NCI-H146 (cell line): ENCODE measurements around the gene ACOXL.

Source experiments
- DNase-seq: peaks from one replicate; lab custom pipeline; 2025; lab: John Stamatoyannopoulos, UW

Gene ACOXL

DNA sequence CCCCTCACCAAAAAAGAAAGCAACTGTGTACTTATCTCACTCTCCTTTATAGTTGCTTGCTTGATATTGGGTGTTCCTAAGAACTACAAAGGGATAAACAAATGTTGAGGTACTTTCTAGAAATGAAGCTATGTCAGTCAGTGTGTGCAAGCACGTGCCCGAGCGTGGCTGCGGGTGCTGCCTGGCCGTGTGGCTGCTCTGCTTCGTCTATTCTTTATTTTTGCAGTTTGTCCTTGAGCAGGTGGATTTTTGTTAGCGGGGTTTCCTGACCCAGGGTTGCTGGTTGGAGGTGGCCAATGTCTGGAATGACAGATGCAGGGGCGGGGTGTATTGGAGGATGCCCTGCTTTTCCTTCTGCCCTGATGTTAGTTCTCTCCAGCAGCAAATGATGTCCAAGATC, 62.6 kb downstream of the ACOXL start:
- DNase-seq = no peak

DNA sequence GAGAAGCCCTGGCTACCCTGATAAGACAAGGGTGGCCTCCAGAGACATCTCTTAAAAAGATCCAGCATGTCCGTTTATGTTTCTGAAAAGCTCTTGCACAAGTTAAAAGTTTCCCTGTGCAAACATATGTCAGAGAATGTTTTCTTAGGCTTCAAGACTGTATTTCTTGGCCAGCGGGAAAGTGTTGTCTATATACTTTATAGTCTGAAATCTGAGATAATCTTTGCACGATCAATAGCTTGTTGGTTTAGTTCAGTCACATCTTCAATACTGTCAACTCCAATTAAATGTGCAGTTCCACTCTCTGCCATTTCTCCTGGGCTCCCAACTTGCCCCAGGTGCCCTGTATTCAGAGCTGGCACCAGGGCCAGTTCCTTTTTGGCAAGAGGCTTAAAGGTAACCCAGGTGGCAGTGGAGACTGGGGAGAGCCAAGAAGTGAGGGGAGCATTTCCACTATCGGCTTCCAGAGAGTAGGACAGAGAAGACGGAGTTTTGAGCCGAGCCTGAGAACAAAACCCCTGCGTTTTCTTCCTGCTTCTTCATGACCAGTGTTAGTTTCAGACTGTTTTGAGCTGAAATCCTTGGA, 64.4 kb downstream of the ACOXL start:
- no peak for DNase-seq

DNA sequence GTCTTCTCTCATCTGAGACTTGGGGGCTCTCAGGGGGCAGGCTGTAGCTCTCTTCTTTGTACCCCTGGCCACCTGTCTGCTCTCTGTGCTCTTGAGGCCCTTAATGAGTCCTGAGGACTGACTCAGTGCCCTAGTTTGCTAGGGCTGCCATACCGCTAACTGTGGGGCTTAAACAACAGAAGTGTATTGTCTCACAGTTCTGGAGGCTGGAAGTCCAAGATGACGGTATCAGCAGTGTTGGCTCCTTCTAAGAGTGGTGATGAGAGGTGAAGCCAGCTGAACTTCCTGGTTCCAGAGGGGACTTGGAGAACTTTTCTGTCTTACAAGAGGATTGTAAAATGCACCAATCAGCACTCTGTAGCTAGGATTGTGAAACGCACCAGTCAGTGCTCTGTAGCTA, 67.0 kb downstream of the ACOXL start:
- no peak for DNase-seq

DNA sequence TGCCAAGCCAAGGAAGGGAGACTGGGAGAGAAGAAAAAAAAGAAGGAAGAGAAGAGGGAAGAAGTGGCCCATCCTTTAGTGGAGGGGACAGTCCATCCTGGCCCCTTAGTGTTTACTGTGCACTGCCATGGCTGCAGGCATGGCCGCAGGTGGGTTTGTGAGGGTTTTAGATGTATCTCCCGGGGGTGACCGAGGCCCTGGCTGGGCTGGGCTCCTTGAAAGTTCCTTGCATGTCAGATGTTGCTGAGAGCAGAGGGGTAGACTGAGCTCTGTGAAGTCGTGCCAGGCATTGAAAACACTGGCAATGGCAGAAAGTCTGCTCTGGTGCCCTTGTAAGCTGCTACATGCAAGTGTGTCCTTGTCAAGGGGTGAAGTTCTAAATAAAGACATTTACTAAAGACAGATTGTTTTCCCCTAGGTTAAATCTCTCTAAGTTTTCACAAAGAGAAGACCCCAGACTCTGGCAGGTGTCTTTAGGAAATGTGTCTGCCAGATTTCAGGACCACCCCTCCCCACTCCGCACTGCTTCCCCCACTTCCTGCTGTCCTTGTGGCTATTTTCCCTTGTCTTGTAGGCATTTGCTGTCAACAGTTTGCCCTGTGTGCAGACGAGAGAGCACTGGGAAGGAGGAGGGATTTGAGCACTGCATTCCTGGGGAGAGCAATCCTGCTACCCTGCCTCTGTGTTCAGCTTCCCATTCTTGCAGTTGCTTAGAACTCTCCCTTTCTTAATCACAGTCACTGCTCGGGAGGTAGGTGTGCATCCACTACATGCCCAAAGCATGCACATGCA, 68.4 kb downstream of the ACOXL start:
- DNase-seq = no peak

DNA sequence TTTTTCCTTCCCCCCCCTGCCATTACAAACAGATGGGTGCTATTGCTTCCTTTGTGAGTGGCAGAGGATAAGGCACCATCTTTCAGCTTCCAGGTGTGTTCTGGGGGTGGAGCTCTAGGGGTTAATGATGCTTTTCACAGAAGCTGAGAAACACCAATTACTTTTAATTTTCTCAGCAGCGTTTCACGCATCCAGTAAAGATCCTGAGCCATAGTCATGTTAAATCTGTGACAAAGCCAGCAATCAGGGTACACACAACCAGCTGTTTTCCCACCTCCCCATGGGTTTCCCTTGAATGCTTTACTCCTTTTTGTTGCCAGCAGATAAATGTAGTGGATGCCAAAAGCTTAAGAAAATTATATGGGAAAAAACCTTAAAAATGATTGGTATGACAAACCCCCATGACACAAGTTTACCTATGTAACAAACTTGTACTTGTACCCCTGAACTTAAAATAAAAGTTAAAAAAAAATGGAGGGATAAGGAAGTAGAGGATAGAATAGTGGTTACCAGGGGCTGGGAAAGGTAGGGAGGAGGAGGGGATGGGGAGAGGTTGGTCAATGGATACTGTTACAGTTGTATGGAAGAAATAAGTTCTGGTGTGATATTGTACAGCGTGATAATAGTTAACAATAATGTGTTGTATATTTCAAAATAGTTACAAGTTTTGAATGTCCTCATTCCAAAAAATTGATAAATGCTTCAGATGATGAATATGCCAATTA, 70.0 kb downstream of the ACOXL start:
- peak; percentile 16 for DNase-seq

DNA sequence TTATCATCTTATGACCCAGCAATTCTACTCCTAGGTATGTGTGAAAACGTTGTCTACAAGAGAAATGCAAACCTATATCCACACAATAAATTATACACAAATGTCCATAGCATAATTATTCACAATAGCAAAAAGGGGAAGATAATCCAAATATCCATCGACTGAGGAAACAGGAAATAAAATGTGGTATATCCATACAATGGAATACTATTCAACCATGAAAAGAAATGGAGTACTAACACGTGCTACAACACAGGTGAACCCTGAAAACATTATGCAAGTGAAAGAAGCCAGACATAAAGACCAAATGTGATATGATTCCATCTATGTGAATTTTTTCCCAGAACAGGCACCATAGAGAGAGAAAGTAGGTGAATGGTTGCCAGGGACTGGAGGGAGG, 72.1 kb downstream of the ACOXL start:
- no peak for DNase-seq

DNA sequence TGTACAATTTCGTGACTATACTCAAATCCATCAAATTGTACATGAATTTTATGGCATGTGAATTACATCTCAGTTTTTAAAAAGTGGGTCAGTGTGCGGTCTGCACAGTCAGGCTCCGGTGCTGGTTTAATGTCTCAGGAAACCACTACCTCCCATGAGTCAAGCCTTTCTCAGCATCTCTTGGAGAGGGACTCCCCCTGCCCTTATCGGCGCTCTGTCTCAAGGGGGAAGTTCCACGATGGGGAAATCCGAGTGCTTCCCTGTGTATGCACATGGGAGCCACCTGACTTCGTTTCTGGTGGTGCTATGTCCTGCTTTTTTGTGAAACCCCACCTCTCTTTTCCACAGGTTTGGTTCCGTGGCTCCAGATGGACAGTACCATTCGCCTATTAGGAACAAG, 72.5 kb downstream of the ACOXL start:
- no peak for DNase-seq

DNA sequence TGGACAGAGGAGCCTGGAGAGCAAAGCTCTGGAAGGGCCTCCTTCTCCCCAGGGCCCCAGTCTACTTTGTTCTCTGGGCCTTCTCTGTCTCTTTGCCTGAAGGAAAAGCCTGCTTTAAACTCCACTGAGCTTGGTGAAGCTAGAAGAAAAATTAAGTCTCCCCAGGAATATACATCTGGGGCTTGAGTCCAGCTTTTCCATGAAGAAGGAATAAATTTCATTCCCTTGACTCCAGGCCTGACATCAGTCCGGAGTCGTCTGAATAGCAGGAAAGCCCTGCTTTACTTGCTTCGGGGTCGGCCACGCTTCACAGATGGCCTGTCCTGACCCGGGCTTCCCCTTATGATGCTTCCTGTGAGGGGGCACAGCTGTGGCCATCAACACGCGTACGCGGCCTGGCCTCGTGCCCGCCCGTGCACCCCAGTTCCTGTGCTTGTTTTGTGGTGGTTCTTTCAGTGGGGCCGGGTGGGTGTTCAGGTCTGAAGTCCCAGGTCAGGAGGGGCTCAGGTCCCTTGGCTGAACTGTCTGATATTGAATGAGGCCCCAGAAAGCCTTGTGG, 73.6 kb downstream of the ACOXL start:
- no peak for DNase-seq

DNA sequence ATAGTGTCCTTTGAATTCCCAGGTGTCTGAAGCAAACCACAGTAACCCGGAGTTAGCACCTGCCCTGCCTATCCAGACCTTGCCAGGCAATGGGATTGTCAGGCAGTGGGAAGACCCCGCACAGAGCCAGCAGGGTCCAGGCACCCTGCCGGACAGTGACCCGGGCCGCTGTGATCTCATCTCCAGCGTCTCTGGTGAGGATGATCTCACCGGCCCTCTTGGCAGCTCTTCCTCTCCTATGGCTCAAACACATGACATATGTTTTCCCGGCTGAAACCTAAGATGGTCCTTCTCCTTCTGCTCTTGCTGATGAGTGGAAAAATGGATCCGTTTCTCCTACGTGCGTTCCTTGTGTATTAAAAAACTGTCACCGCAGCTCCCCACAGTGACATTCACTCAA, 75.1 kb downstream of the ACOXL start:
- DNase-seq = no peak

DNA sequence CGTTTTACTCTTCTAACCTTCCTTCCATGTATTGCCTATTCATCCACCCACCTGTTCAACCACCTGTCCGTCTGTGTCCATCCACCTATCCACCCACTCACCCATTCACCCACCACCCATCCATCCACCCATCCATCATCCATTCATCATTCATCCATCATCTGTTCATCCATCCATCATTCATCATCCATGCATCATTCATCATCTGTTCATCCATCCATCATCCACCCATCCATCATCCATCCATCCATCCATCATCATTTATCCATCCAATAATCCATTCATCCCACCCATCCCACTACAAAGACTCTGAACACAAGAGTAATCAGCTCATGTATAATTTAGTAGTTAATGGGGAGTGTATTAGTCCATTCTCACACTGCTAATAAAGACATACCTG, 78.0 kb downstream of the ACOXL start:
- DNase-seq = no peak

DNA sequence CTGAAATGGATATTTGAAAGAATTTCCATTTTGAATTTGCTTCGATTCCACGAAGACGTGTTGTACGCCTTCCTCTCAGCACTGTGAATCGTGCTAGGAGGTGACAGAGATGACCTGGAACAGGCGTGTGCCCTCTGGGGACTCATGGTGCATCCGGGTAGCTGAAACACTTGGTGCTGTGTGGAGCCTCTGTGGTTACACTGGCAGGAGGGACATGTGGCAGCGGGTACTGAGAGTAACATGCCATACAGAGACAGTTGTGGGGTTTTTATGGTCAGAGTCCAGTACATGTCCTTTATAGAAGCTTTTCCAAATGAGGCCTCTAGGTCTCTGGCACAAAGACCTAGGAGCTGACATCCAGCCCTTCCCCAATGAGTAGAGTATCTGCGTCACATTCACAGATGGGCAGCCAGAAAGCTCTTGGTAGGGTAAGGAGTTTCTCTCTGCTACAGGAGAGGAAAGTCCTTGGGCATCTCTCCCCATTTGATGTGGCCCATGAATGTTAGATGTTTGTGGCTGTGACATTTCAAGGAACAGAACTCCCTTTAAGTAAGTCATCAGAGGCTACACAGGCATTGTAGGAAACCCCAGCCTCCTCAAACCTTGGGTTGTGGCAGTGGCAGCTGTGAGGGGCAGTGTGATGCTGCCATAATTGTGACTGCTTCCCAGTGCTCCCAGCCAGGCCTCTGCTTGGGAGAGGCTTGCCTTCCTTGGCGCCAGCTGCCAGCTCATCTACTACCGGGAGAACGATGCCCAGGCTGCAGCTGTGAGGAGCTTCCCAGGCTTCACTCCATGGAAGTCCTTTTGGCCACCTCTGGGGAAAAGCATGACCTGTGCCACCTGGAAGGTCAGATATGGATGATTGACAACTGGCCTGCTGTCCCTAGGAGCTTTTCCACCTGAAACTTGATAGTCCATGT, 80.6 kb downstream of the ACOXL start:
- DNase-seq = no peak

DNA sequence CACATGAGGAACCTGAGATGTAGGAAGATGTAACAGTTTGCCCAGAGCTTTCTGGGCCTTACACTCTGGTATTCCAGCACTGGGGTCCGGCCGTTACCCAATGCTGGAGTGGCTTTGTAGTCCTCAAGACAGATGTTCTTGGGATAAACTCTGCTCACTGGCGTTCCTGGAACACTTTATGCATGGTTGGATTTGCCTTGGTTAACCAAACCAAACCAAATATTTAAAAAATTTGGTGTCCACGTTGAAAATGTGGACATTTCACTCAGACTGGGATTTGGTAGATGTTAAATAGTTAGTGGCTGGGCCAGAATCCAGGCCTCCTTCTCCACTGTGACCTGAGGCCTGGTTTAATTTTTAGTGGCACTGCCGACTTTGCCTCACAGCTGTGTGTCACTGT, 81.5 kb downstream of the ACOXL start:
- no peak for DNase-seq

DNA sequence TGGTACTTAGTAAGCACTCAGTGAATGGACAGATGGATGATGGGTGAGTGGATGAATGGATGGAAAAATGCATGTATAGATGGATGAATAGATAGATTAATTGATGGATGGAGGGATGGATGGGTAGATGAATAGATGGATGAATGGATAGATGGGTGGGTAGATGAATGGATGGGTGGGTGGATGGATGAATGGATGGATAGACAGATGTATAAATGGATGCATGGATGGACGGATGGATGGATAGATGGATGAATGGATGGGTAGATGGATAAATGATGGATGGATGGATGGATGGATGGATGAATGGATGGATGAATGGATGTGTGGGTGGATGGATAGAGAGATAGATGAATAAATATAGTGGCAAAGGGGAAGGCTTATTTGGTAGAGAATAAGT, 83.6 kb downstream of the ACOXL start:
- DNase-seq = no peak

DNA sequence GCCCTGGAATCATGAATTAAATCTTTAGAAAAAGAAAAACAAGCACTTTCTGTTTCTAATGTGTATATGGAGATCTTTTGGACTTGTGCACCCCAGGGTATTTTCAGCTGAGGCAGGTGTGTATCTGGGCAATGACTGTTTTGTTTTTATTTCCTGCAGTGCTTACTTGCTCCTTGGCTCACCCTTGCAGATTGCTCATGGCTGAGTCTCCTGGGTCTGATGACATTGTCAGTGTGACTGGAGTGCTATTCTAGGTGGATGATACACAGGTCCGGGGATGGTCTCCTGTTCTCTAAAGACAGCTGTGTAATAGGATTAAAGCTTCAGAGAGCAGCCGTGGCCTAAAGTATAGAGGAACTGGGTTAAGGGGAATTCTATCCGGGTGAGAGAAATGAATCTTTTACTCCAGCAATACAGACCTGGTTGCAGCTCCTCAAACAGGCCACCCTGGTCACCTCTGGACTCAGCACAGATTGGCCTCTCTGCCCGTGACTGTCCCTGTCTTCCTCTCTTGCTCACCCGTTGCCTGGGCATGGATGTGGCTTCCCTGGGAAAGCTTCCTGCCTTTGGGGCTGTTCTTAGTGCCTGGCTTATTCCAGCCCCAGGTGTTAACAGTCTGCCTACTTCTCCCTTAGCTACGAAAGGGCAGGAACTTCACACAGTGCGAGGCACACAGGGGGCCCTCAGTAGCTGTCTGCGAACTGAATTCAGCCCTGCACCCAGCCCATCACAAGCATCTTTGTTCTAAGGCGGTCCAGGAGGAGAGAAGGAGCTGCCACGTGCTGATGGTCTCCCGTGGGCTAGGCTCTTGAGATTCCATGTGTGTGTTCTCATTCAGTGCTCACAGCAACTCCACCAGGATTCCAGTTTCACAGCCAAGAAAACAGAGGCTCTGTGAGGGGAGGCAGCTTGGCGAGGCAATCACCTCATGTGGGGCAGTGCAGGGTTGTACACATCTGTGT, 84.3 kb downstream of the ACOXL start:
- no peak for DNase-seq

DNA sequence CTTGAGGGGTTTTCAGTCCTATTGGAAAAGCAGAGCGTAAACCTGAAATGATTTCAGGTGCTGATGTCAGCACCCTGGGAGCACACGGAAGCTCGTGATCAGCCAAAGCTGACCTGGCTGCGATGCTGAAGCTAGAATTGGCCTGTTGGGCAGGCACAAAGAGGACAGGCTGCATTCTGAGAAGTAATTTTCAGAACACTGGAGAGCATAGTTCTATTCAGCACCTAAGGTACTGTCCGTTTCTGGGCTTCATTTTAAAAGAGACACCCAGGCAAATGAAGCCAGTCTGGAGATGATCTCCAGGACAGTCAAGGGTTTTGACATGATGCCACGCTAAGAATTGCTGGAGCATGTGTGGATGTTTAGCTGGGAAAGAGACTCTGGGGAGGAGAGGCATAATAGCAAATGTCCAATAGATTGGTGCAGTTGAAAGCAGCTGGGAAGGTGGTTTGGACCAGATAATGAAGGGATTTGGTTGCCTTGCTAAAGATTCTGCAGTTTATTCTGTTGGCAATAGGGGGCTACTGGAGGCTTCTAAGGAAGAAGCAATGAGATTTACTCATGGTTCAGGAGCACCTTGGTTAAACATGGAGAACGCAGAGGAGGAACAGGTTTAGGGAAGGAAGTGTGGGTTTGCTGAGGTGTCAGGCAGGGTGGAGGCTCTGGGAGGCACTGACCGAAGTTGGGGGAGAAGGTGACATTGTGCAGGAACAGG, 86.6 kb downstream of the ACOXL start:
- no peak for DNase-seq

DNA sequence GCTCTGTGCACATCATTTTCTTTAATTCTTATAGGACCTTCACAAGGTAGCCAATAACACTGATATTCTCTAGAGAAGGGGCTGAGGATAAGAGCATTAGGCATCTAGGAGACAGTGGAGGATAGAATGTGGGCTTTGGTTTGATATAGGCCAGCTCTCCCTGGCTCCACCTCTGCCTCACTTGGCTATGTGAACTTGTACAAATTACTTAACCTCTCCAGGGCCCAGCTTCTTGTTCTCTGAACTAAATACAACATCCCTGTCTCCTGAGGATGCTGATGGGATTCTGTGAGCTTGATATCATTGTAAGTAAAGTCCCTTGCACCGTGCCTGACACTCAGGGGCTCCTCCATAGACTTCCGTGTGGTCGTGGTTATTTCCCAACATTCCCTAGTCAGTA, 87.3 kb downstream of the ACOXL start:
- DNase-seq = no peak

DNA sequence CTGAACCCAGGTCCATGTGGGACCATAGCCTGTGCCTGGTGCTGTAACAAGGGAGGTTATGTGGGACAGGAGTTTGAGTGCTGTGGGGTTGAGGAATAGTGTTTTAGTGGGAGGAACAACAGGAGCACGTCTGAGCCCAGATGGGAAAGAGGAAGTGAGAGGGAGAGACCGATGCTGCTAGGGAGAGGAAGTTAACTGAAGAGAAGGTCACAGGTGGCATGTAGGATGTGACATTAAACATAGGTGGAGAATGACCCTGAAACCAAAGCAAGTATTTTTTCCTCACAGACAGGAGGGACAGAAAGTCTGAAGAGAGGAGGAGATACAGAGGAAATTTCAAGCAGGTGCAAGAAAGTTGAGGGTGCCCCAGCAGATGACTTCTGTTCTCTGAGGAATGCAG, 87.8 kb downstream of the ACOXL start:
- DNase-seq = no peak

DNA sequence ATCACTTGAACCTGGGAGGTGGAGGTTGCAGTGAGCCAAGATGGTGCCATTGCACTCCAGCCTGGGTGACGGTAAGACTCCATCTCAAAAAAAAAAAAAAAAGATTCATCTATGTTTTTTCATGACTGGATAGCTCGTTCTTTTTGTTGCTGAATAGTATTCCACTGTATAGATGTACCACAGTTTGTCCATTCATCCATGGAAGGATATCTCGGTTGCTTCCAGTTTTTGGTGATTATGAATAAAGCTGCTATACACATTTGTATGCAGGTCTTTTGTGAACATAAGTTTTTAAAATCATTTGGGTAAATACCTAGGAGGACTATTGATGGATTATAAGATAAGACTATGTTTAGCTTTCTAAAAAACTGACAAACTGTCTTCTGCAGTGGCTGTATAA, 90.8 kb downstream of the ACOXL start:
- DNase-seq = no peak

DNA sequence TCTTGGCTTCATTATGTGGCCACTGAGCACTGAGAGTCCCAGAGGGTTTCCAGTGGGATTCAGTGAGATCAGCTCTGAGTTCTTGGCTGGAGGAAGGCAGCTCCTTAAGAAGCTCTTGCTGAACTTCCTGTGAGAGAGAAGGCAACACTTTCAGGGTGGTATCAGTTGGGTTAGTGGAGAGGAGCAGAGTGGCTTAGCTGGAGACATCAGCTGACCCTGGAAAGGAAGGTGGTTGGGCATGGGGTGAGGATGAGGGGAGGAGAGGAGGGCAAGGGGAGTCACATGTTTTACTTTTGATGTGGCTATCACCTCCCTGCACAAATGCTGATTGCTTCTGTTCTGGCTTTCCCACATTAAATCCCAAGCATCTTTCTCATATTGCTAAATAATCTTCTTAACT, 95.1 kb downstream of the ACOXL start:
- DNase-seq = no peak

DNA sequence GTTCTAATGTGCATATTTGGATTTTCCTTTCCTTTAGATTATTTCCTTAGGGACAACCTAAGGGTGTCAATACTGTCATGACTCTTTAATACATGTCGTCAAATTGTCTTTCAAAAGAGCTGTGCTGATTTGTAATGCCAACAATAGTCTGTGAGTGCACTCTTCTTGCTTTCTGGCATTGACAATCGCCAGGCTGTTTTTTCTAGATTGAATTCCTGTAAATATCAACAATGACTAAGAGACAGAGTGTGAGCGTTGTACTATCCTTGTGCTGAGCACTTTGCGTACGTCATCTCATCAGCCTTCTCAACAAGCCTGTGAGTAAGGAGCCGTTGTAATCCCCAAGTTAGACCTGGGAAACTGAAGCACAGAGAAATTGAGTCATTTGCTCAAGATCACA, 96.0 kb downstream of the ACOXL start:
- no peak for DNase-seq
